AG04449 (cell line): Measurements from ENCODE around the gene SRL.
A peak's percentile ranks its signal among the peaks of the same experiment; 100 is the strongest.

ENCODE experiments used
- CTCF ChIA-PET: fragments of 350-600 bp; formaldehyde crosslinking; extraction: SDS; loops from one replicate; lab custom pipeline; 2021; ENCODE audit warnings: antibody characterized with exemption; lab: Yijun Ruan, JAX
- POLR2A ChIA-PET: fragments of 400-600, 350-600 bp; formaldehyde crosslinking; extraction: SDS; loops from one replicate; lab custom pipeline; 2020; ENCODE audit warnings: antibody characterized with exemption, inconsistent platforms; lab: Yijun Ruan, JAX
- DNase-seq: peaks from one replicate; pipeline ENCODE4 v3.0.0-alpha.2; 2010; ENCODE audit warnings: low read depth, low spot score
- H3K4me3 ChIP-seq: 2 replicates; pipeline ENCODE4 v1.5.1; 2011; ENCODE audit warnings: low read depth, mild to moderate bottlenecking, control low read depth, low read length
- TF ChIP-seq, protein P1 (sequence below): IDR thresholded peaks from one replicate; pipeline ENCODE4 v1.5.1; 2011; ENCODE audit warnings: mild to moderate bottlenecking, moderate library complexity, low read length, control low read depth, inconsistent platforms; ENCODE audit not compliant: insufficient read depth; ENCODE audit errors: missing control alignments

SRL gene

DNA sequence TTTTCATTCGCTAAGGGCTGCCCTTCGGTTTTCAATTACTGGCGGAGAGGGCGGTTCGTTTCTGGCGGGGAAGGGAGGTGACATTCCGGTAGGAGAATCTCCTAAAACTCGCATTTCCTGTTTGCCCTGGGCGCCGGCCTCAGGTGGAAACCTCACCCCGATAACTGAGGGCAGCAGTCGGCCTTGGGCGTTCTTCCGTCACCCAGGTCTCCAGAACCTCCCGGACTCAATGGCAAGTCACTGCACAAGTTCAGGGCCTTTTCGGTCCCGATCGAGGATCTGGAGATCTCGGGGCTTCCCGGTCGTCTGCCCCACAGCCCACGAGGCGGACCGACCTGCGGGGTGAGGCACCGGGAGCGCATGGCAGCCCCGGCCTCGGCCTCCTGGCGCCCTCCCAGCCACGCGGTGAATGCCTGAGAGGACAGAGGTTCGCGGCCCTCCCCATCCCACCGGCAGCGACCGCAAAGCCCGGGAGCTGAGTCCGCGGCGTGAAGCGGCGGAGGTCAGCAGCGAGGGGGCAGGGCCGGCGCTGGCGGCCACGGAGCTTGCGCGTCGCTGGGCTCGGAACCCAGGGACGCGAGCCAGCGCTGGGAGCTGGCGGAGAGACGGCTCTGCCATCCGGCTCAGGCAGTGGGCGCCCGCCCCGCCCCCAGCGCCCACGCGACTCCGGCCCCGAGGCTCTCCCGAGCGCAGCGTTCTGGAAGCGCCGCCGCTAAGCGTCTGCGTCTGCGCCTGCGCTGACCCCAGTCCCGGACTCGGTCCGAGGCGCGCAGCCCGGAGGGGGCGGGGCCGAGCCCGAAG, 58.4 kb downstream of the SRL start:
- TF ChIP-seq, protein P1, sequence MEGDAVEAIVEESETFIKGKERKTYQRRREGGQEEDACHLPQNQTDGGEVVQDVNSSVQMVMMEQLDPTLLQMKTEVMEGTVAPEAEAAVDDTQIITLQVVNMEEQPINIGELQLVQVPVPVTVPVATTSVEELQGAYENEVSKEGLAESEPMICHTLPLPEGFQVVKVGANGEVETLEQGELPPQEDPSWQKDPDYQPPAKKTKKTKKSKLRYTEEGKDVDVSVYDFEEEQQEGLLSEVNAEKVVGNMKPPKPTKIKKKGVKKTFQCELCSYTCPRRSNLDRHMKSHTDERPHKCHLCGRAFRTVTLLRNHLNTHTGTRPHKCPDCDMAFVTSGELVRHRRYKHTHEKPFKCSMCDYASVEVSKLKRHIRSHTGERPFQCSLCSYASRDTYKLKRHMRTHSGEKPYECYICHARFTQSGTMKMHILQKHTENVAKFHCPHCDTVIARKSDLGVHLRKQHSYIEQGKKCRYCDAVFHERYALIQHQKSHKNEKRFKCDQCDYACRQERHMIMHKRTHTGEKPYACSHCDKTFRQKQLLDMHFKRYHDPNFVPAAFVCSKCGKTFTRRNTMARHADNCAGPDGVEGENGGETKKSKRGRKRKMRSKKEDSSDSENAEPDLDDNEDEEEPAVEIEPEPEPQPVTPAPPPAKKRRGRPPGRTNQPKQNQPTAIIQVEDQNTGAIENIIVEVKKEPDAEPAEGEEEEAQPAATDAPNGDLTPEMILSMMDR, result no peak
- peak overlapping the region; percentile 74 for H3K4me3 ChIP-seq
- ChIA-PET POLR2A (interaction anchor here (0.8 to 1.4 kb wide), 6 partner anchors 9 to 70 kb away, joined by 3 to 5 read pairs (median 4); no protein-coding TSS in a partner anchor), CTCF (interaction anchor here (0.9 to 1.2 kb wide), 4 partner anchors 9 to 201 kb away, joined by 3 to 5 read pairs (median 3); no protein-coding TSS in a partner anchor)
- no peak for DNase-seq

DNA sequence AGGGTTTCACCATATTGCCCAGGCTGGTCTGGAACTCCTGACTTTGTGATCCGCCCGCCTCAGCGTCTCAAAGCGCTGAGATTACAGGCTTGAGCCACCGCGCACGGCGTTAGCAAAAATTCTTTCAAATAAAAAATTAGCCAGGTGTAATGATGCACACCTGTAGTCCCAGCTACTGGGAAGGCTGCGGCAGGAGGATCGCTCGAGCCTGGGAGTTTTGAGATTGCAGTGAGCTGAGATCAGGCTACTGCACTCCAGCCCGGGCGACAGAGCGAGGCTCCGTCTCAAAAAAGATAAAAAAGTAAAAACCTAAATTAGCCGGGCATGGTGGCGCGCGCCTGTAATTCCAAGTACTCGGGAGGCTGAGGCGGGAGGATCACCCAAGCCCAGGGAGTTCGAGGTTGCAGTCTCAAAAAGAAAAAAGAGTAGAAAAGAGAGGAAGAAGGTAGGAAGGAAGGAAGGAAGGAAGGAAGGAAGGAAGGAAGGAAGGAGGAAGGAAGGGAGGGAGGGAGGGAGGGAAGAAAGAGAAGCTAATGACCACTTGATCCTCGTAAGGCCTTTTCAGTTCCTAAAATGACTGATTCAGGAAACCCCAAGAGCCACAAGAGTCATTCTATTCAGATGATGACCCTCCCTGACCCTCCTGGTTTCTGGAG, 59.2 kb downstream of the SRL start:
- peak overlapping the region; percentile 74 for H3K4me3 ChIP-seq
- TF ChIP-seq, protein P1, result no peak
- CTCF ChIA-PET, result interaction anchor here (1.0 kb wide), 1 partner anchor 21 kb away, joined by 3 read pairs; no protein-coding TSS in a partner anchor
- POLR2A ChIA-PET, result interaction anchor here (1.4 kb wide), 1 partner anchor 8 kb away, joined by 3 read pairs; no protein-coding TSS in a partner anchor
- no peak for DNase-seq

DNA sequence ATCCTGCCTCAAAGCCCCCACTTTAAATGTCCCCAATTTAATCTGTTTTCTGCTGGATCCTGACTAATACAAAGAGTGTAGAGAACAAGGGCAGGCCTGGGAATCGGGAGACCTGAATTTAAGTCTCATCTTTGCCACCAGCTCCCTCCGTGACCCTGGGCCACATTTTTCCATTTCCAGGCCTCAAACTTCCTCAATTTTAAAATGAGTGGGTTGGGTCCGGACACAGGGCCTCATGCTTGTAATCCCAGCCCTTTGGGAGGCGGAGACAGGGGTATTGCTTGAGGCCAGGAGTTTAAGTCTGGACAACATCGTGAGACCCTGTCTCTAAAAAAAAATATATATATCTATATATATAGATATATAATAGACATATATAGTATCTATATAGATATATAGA, 61.4 kb downstream of the SRL start:
- TF ChIP-seq, protein P1, result no peak
- ChIA-PET CTCF (interaction anchor here (1.3 kb wide), 1 partner anchor 74 kb away, joined by 3 read pairs; no protein-coding TSS in a partner anchor), POLR2A (no interaction called here)
- DNase-seq, result no peak
- H3K4me3 ChIP-seq, result no peak overlapping the region

DNA sequence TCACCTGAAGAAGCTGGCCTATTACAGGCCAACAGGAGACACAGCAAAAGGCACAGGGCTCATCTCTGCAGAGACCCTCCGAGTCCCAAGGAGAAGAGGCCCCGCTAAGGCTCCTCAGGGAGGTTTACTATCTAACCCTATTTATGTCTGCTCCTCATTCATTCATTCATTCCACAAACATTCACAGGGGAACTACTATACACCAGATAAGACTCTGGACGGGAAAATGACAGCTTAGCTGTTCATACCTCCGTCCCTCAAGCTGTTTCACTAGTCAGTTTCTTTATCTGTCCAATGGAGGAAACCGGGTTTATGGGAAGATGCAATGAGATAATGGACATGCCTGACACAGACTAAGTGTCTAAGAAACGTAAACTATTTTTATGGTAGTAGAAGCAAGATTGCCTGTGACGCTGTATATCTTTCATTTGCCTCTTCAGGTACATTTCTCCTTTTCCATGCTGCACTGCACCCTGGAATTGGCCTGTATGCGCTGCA, 62.1 kb downstream of the SRL start:
- TF ChIP-seq, protein P1, result no peak
- DNase-seq, result no peak
- no peak overlapping the region for H3K4me3 ChIP-seq
- ChIA-PET CTCF (interaction anchor here (1.1 to 1.3 kb wide), 2 partner anchors 21 to 75 kb away, joined by 3 to 4 read pairs; no protein-coding TSS in a partner anchor), POLR2A (no interaction called here)

DNA sequence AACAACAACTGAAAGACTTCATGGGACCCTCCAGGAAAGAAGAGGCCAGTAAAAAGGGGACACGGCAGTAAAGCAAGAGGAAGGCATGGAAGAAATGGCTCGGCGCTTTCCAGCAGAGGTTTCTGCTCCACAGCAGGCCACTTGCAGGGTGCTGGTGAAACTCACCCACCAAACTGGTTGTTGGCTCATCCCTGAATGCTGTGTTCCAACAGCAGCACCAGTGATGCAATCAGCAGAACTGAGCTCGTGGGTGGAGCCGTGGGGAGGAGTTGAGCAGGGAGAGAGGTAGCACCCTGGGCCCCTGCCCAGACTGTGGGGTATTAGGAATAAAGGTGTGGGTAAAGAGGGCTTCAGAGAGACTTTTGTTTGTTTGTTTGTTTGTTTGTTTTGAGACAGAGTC, 62.9 kb downstream of the SRL start:
- DNase-seq, result no peak
- ChIA-PET CTCF (interaction anchor here (1.1 to 1.2 kb wide), 2 partner anchors 13 to 21 kb away, joined by 3 to 4 read pairs; no protein-coding TSS in a partner anchor), POLR2A (interaction anchor here (0.6 kb wide), 1 partner anchor 220 kb away, joined by 3 read pairs; no protein-coding TSS in a partner anchor)
- TF ChIP-seq, protein P1, result no peak
- no peak overlapping the region for H3K4me3 ChIP-seq
